Loucy (cell line): ENCODE data around the gene IRF6.

Source experiments
- EZH2phosphoT487 ChIP-seq: fragments of 200-600 bp; IDR thresholded peaks from 2 replicates; pipeline ENCODE4 v1.6.1; 2018; ENCODE audit warnings: antibody characterized with exemption, mild to moderate bottlenecking, moderate library complexity, borderline replicate concordance
- TF ChIP-seq, protein P1 (sequence below): fragments of 200-600 bp; sonication (generic); conservative IDR thresholded peaks from 2 replicates; pipeline ENCODE4 v1.5.1; 2014; ENCODE audit warnings: mild to moderate bottlenecking, antibody characterized with exemption, low read length

DNA sequence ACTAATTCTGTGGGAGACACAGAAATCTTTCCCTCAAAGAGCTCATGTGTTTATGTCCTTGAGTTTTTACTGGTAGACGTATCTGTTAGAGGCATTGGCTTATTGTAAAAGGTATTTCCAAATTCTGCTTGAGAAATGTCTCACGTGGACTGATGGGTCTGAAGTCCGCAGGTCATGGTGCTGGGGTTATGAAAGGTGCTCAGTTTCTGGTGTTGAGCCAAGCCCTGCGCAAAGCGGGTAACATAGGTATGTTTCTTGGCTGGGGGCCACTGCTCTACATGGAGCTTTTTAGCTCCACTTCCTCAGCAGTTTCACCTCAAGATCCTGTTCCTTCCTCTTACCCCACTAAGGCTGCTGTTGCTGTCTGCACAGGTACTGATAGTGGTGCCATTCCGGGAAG lies 32.6 kb upstream of the IRF6 start:
- TF ChIP-seq, protein P1, sequence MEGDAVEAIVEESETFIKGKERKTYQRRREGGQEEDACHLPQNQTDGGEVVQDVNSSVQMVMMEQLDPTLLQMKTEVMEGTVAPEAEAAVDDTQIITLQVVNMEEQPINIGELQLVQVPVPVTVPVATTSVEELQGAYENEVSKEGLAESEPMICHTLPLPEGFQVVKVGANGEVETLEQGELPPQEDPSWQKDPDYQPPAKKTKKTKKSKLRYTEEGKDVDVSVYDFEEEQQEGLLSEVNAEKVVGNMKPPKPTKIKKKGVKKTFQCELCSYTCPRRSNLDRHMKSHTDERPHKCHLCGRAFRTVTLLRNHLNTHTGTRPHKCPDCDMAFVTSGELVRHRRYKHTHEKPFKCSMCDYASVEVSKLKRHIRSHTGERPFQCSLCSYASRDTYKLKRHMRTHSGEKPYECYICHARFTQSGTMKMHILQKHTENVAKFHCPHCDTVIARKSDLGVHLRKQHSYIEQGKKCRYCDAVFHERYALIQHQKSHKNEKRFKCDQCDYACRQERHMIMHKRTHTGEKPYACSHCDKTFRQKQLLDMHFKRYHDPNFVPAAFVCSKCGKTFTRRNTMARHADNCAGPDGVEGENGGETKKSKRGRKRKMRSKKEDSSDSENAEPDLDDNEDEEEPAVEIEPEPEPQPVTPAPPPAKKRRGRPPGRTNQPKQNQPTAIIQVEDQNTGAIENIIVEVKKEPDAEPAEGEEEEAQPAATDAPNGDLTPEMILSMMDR, result no peak
- no peak for TF ChIP-seq EZH2phosphoT487
